Peyer's patch (tissue), 4 donors: Measurements from ENCODE around the gene COX7A2L. TPM values are rescaled to one million over a fixed set of nuclear protein-coding genes. Genes with fewer than 3 reads are reported as not detected.
A peak's percentile ranks its signal among the peaks of the same experiment; 100 is the strongest.
"Not testable (repeated sequence)": the region's sequence is repeated elsewhere in the genome, so short reads cannot be mapped to it uniquely, and the experiment has no call there.

ENCODE experiments used
- DNase-seq, 3 donors: peaks; one replicate each; pipeline ENCODE4 v3.0.0-alpha.2; 2017 to 2019
- H3K27ac ChIP-seq, 4 donors: fragments of 200-600 bp; sonication (generic); one replicate each; pipeline ENCODE4 v1.5.1; 2016 to 2019
- H3K27me3 ChIP-seq, 2 donors: fragments of 200-600 bp; sonication (generic); one replicate each; pipeline ENCODE4 v1.5.1; 2019
- H3K36me3 ChIP-seq, 3 donors: fragments of 200-600 bp; sonication (generic); one replicate each; pipeline ENCODE4 v1.5.1; 2016 to 2019
- H3K4me1 ChIP-seq, 4 donors: fragments of 200-600 bp; sonication (generic); one replicate each; pipeline ENCODE4 v1.5.1; 2016 to 2019
- H3K4me3 ChIP-seq, 4 donors: fragments of 200-600 bp; sonication (generic); 1 replicate in 3 of 4; 2 replicates in 1 of 4; pipeline ENCODE4 v1.5.1; 2016 to 2019; ENCODE audit warnings: mild to moderate bottlenecking in 1 of 4
- H3K9me3 ChIP-seq, 4 donors: fragments of 200-600 bp; sonication (generic); one replicate each; pipeline ENCODE4 v1.5.1; 2016 to 2019; ENCODE audit warnings: mild to moderate bottlenecking in 1 of 4
- POLR2A ChIP-seq, 2 donors: fragments of 450-650 bp; IDR thresholded peaks; one replicate each; pipeline ENCODE4 v1.5.1; 2017; ENCODE audit warnings: antibody characterized with exemption in 2 of 2, mild to moderate bottlenecking in 2 of 2, moderate library complexity in 2 of 2
- total RNA-seq, 4 donors: library from RNA; depleted of rRNA; stranded (reverse); fragments of >200 nt; gene quantifications; one replicate each; pipeline ENCODE4 v1.1.0, GENCODE V29; 2016
- TF ChIP-seq, protein P1 (sequence below), 6 experiments: fragments of 450-650 bp in 4 of 6; fragments of 200-600 bp in 2 of 6; sonication (generic) in 1 of 6; IDR thresholded peaks; one replicate each; pipeline ENCODE4 v1.5.1; 2017 to 2019; ENCODE audit warnings: antibody characterized with exemption in 6 of 6, mild to moderate bottlenecking in 3 of 6, moderate library complexity in 1 of 6

Gene COX7A2L
- total RNA-seq, 4 donors from 2014 or later, result 77.3 to 143 (median 101) TPM

DNA sequence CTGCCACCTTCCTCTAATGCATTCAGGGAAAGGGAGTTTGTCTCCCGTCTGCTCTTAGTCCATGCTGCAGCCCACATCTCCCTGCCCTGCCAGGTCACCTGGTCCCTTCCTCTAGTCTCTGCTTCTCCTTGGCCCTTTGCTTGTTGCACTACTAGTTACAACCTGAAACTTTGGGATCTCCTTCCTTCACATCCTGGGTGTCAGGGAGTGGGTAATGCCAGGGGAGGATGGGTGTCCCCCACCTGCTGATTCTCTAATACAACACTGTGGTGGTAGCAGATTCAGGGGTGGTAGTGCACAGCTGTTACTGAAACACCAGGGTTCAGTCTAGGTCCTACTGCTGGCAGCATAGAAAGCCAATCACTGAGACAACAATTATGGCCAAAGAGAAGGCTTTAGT, 31.2 kb upstream of the COX7A2L start:
- Histone ChIP-seq H3K36me3 (no peaks in the 10 kb centered on the region), H3K27ac (no peak overlapping the region), H3K9me3 (no peaks in the 10 kb centered on the region), H3K4me1 (no peaks in the 10 kb centered on the region), H3K27me3 (no peaks in the 10 kb centered on the region), H3K4me3 (no peak overlapping the region)
- TF ChIP-seq, protein P1, sequence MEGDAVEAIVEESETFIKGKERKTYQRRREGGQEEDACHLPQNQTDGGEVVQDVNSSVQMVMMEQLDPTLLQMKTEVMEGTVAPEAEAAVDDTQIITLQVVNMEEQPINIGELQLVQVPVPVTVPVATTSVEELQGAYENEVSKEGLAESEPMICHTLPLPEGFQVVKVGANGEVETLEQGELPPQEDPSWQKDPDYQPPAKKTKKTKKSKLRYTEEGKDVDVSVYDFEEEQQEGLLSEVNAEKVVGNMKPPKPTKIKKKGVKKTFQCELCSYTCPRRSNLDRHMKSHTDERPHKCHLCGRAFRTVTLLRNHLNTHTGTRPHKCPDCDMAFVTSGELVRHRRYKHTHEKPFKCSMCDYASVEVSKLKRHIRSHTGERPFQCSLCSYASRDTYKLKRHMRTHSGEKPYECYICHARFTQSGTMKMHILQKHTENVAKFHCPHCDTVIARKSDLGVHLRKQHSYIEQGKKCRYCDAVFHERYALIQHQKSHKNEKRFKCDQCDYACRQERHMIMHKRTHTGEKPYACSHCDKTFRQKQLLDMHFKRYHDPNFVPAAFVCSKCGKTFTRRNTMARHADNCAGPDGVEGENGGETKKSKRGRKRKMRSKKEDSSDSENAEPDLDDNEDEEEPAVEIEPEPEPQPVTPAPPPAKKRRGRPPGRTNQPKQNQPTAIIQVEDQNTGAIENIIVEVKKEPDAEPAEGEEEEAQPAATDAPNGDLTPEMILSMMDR (IDR thresholded peaks at IDR 0.05), result no peak
- DNase-seq, result no peak

DNA sequence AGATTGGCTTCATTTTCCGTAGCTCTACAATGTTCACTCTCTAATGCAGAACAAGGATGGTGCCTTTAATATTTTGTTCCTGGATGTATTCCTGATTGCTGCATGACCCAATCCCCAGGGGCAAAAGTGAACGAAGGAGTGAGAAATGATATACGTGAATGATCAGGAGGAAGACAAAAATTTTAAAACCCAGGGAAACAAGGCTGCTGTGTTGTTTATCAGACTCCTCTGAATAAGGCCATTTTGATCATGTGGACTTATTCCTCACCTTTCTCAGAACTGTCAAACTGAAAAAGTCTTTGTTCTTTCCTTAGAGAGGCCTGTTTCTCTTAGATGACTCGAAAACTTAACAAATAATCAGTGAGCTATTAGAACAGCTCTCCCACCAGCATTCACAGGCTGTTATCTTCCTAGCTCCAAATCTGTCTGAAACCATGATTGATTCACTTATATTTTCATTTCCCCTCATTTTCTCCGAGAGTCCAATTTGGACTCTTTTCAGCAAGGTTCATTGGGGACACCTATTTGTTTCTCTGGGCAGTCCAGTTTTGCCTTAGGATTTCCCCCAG, 29.5 kb upstream of the COX7A2L start:
- Histone ChIP-seq H3K36me3 (no peaks in the 10 kb centered on the region), H3K27me3 (no peaks in the 10 kb centered on the region), H3K4me3 (no peak overlapping the region), H3K4me1 (no peaks in the 10 kb centered on the region), H3K9me3 (no peaks in the 10 kb centered on the region), H3K27ac (no peak overlapping the region)
- TF ChIP-seq POLR2A (IDR thresholded peaks at IDR 0.05), result no peak
- TF ChIP-seq, protein P1 (IDR thresholded peaks at IDR 0.05), result no peak
- no peak for DNase-seq

DNA sequence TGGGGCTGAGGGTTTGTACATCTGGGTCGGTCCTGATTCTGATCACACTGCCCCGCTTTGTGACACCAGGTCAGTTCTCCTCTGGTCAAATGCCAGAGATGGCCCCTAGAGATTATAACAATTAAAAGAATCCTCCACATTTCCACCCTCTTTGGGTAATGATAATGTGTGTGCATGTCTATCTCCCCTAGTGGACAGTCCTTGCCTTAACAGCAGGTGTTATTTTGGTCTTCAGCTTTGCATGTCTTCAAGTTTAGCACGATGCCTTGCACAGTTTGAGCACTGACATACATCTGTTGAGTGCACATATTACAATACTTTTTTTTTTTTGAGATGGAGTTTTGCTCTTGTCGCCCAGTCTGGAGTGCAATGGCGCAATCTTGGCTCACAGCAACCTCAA, 25.7 kb upstream of the COX7A2L start:
- Histone ChIP-seq H3K36me3 (no peaks in the 10 kb centered on the region), H3K27me3 (no peaks in the 10 kb centered on the region), H3K4me3 (no peak overlapping the region), H3K4me1 (peaks cover 0 to 4% (median 0%) of the 10 kb centered on the region in 4 donors), H3K27ac (no peak overlapping the region), H3K9me3 (no peaks in the 10 kb centered on the region)
- DNase-seq, result no peak
- TF ChIP-seq POLR2A (IDR thresholded peaks at IDR 0.05), result no peak
- TF ChIP-seq, protein P1 (IDR thresholded peaks at IDR 0.05), result peak in 5 of 6 experiments; percentile 3 to 39 (median 35)

DNA sequence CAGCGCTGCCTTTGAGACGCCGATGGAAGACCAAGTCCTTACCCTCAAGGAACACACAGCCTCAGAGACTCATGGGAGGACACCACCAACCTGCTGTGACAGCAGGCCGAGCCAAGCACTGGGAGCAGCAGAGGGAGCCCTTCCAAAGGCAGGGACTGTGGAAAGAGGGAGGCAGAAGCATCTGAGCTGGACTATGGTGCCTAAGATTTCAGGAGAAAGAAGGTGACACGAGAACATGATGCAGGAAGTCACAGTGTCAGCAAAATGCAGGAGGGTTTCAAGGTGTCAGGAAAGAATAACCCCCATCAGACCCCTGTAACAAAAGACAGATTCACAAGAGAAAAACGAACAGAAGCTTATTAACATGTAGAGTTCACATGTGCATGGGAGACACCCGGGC, 24.2 kb upstream of the COX7A2L start:
- H3K36me3 ChIP-seq, result no peaks in the 10 kb centered on the region
- DNase-seq, result no peak
- no peak overlapping the region for H3K4me3 ChIP-seq
- H3K27me3 ChIP-seq, result no peaks in the 10 kb centered on the region
- peaks cover 0 to 4% (median 0%) of the 10 kb centered on the region in 4 donors for H3K4me1 ChIP-seq
- H3K27ac ChIP-seq, result no peak overlapping the region
- no peak for TF ChIP-seq POLR2A (IDR thresholded peaks at IDR 0.05)
- TF ChIP-seq, protein P1 (IDR thresholded peaks at IDR 0.05), result peak in 3 of 6 experiments; percentile 19 to 44 (median 22)
- no peaks in the 10 kb centered on the region for H3K9me3 ChIP-seq

DNA sequence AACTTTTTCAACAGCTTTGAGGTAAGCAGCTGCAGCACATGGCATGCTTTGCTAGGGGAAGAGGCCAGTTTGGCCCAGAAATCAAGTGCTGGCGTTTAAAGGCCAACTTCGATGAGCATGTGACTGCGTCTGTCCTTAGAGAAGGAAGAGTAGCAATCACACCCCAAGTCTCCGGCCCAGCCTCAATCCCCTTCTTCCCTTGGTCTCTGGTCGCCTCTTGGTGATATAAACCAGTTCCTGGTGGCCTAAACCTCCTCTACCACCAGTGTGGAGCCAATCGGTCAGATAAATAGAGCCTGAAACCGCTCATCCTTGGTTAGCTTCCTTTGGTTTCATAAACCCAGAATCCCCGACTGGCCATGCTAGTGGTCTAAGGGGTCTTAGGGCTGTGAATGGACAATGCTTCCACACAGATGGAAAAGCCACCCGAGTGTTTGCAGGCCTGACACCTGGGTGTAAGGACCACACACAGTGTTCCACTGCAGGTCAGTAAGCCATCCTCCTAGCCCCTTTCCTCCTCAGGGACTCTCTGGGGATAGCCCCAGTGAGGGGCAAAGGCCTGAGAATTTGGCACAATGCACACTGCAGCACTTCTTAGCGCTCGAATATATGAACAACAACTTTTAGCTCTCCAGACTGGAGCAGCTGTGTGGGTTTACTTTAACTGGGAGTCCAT, 23.0 kb upstream of the COX7A2L start:
- H3K4me1 ChIP-seq, result peaks cover 0 to 4% (median 0%) of the 10 kb centered on the region in 4 donors
- no peaks in the 10 kb centered on the region for H3K27me3 ChIP-seq
- H3K36me3 ChIP-seq, result no peaks in the 10 kb centered on the region
- DNase-seq, result no peak
- H3K9me3 ChIP-seq, result no peaks in the 10 kb centered on the region
- no peak overlapping the region for H3K4me3 ChIP-seq
- TF ChIP-seq POLR2A (IDR thresholded peaks at IDR 0.05), result no peak
- no peak overlapping the region for H3K27ac ChIP-seq

DNA sequence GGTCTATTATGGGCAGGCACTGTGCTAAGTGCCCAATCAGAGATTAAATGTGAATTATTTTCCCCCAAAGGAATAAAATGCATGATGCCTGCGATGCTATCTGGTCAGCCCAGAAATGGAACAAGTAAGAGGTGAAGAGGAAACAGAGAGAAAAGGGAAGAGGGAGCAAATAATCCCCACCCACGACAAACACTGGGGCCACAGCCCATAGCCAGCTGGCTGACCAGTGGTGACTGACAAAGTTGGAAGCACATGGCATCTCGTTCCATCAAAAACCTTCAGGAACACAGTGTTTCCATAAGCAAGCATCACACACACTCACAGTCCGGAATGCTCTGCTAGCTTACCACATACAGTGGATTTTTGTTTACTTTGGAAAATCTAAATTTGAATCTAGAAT, 21.1 kb upstream of the COX7A2L start:
- no peak for TF ChIP-seq POLR2A (IDR thresholded peaks at IDR 0.05)
- TF ChIP-seq, protein P1 (IDR thresholded peaks at IDR 0.05), result no peak
- no peaks in the 10 kb centered on the region for H3K27me3 ChIP-seq
- DNase-seq, result no peak
- H3K27ac ChIP-seq, result no peak overlapping the region
- no peak overlapping the region for H3K4me3 ChIP-seq
- no peaks in the 10 kb centered on the region for H3K9me3 ChIP-seq
- no peaks in the 10 kb centered on the region for H3K36me3 ChIP-seq
- H3K4me1 ChIP-seq, result peaks cover 0 to 4% (median 0%) of the 10 kb centered on the region in 4 donors

DNA sequence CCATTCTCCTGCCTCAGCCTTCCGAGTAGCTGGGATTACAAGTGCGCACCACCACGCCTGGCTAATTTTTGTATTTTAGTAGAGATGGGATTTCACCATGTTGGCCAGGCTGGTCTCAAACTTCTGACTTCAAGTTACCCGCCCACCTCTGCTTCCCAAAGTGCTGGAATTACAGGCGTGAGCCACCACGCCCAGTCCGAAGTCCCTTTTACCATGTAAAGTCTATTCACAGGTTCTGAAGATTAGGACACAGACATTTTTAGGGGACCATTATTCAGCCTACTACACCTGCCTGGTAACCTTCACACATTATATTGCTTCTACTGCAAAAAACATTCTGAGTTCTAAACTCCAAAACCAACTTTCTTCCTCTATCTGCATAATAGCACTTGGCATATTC, 19.0 kb upstream of the COX7A2L start:
- not testable (repeated sequence) for H3K27me3 ChIP-seq, H3K4me3 ChIP-seq, DNase-seq, H3K4me1 ChIP-seq, H3K27ac ChIP-seq, H3K9me3 ChIP-seq, H3K36me3 ChIP-seq
